ENCODE results near the gene ATG4B.

Gene ATG4B

GRCh38 chr2:241615041-241615440 lies 22.5 kb upstream of the ATG4B start:
- no peak for DNase-seq (ENCODE audit: low spot score)
- TF ChIP-seq CTCF (IDR thresholded peaks at IDR 0.05; ENCODE audit: extremely low read depth, missing control alignments): no peak

- no peak for TF ChIP-seq CTCF (IDR thresholded peaks at IDR 0.05; ENCODE audit: extremely low read depth, missing control alignments)
- DNase-seq (ENCODE audit: low spot score): no peak
Observed at GRCh38 chr2:241615522-241616052, 21.9 kb upstream of the ATG4B start.

- no peak for DNase-seq (ENCODE audit: low spot score)
- TF ChIP-seq CTCF (IDR thresholded peaks at IDR 0.05; ENCODE audit: extremely low read depth, missing control alignments): no peak
Observed at GRCh38 chr2:241616168-241617125, 21.0 kb upstream of the ATG4B start.

- DNase-seq (ENCODE audit: low spot score): peak; percentile 68
- TF ChIP-seq CTCF (IDR thresholded peaks at IDR 0.05; ENCODE audit: extremely low read depth, missing control alignments): no peak
Observed at GRCh38 chr2:241617431-241618154, 19.9 kb upstream of the ATG4B start.

GRCh38 chr2:241618296-241618805 lies 19.1 kb upstream of the ATG4B start:
- TF ChIP-seq CTCF (IDR thresholded peaks at IDR 0.05; ENCODE audit: extremely low read depth, missing control alignments): no peak
- DNase-seq (ENCODE audit: low spot score): no peak

- DNase-seq (ENCODE audit: low spot score): no peak
- no peak for TF ChIP-seq CTCF (IDR thresholded peaks at IDR 0.05; ENCODE audit: extremely low read depth, missing control alignments)
Observed at GRCh38 chr2:241618829-241619228, 18.7 kb upstream of the ATG4B start.

All from GM20000 (cell line).